Stimulated activated CD4-positive, alpha-beta T cell treated with anti-CD3 and anti-CD28 coated beads, Interleukin-12 subunit alpha, Interleukin-12 subunit beta, amount 100 ng/mL, for 24 hours (primary cell): ENCODE measurements around the gene OR2H2.

Experiments used
- DNase-seq, 2 experiments: peaks; one replicate each; pipeline ENCODE4 v3.0.0-alpha.2; 2020; ENCODE audit warnings: low read depth in 2 of 2

The OR2H2 gene

GRCh38 chr6:29584821-29585220, at the start of gene OR2H2:
TSS of gene OR2H2 (plus strand) at chr6:29585121. CDS start at chr6:29587945, 2,824 bp downstream.
- DNase-seq: no peak

DNA sequence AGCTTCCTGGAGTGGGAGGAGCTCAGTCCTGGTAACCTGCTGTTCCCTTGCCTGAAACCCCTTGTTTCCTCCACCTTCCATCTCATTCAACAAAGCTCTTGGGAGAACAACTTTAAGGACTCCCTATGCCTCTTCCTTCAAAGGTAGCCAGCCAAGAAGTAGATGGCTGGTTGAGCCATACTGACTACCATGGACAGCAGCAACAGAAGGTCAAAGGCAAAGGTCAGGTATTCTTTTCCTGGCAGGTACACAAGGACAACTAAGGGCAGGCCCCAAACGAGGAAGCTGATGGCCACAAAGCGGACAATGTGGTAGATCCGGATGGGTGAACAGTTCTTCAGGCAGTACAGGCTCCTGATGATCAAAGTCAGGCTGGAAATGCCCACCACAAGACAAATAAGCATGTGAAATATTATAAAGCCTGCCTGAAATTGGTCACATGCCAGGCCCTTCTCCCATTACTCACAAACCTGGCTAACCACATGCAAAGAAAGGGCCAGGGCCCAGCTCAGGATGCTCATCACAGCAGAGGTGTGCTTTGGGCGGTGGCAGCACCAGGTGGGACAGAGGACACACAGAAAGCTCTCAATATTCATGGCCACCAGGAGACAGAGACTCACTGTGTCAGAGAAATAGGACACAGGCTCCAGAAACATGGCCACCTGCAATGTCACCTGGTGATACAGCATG, 47.1 kb upstream of the OR2H2 start:
- DNase-seq: no peak

GRCh38 chr6:29547573-29547972, 37.3 kb upstream of the OR2H2 start:
- DNase-seq: no peak

- DNase-seq: no peak
Measured at GRCh38 chr6:29552512-29553051, 32.3 kb upstream of the OR2H2 start.

DNA sequence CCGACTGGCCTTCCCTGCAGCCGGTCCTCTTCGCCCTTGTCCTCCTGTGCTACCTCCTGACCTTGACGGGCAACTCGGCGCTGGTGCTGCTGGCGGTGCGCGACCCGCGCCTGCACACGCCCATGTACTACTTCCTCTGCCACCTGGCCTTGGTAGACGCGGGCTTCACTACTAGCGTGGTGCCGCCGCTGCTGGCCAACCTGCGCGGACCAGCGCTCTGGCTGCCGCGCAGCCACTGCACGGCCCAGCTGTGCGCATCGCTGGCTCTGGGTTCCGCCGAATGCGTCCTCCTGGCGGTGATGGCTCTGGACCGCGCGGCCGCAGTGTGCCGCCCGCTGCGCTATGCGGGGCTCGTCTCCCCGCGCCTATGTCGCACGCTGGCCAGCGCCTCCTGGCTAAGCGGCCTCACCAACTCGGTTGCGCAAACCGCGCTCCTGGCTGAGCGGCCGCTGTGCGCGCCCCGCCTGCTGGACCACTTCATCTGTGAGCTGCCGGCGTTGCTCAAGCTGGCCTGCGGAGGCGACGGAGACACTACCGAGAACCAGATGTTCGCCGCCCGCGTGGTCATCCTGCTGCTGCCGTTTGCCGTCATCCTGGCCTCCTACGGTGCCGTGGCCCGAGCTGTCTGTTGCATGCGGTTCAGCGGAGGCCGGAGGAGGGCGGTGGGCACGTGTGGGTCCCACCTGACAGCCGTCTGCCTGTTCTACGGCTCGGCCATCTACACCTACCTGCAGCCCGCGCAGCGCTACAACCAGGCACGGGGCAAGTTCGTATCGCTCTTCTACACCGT, 31.5 kb upstream of the OR2H2 start:
- no peak for DNase-seq

- DNase-seq: no peak
Measured at GRCh38 chr6:29554764-29555163, 30.2 kb upstream of the OR2H2 start.

DNA sequence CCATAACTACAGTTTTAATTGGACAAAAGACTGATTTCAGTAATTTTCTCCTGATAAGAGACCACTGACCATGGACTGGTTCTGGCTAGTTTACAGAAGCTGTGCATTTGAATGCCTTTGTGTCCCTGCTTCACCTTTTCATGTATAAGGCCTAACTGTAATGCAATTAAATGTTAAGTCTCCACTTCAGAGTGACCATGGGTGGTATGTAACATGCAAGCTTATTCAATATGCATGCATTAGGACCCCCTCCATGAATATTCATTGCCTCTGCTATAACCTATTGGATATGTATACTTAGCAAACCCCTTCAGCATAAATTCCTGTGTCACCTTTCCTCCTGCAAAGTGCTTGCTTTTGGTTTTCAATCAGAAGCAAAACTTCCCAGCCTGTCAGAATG, 27.6 kb upstream of the OR2H2 start:
- DNase-seq: no peak

GRCh38 chr6:29558439-29559079, 26.4 kb upstream of the OR2H2 start:
- no peak for DNase-seq

DNA sequence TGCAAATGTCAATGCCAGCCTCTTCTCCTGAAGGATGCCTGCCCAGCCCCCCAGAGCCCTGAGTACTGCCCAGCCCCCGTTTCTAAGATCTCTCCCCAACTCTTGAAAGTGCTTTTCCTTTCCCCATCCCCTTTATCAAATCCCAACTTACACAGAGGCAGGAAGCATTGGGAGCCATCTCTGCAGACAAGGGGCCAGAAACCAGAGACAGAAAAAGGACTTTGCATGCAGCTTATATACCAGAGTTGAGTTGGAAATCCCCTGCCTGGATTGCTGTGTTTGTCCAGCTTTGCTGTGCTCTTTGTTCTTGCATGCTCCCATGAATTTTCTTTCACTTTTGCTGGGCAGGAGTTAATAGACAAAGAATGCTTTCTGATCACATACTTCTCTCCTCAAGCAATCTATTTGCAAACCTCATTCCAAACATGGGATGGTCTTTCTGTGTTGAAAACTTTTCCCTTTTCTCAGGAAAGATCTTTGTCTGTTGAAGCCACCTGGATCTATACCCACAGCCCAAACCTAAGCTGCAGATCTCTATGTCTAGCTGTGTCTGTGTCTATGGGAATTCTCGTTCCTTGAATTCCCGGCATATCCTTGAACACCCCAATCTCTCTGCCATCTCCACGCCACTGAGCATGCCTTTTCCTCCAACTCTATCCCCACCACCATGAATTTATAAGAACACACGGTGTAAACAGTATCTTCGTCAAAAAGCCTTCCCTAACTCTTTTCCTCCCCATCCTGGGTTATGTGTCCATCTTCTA, 25.2 kb upstream of the OR2H2 start, which contains the start of gene UBD:
Gene UBD (minus strand): TSS at position 209 of the 764 bp plus-strand sequence. CDS start 31 bp downstream, at position 178.
- DNase-seq: no peak

DNA sequence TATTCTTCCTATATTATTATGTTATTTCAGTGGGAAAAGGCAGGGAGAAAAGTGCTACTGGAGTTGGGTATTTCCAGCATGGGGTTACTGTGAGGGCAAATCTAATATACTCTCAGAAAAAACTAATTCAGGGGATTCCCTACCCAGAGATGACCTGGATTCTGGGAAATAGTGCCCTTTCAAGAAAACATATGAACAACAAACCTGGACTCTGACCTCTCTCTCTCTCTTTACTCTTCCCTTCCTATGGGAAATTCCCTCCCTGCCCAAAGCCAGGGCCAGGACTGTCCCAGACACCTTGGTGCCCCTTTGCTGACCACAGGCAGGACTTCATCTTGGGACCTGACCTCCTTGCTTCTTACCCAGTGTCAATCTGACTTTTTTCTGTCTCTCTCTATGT, 23.8 kb upstream of the OR2H2 start:
- no peak for DNase-seq

DNA sequence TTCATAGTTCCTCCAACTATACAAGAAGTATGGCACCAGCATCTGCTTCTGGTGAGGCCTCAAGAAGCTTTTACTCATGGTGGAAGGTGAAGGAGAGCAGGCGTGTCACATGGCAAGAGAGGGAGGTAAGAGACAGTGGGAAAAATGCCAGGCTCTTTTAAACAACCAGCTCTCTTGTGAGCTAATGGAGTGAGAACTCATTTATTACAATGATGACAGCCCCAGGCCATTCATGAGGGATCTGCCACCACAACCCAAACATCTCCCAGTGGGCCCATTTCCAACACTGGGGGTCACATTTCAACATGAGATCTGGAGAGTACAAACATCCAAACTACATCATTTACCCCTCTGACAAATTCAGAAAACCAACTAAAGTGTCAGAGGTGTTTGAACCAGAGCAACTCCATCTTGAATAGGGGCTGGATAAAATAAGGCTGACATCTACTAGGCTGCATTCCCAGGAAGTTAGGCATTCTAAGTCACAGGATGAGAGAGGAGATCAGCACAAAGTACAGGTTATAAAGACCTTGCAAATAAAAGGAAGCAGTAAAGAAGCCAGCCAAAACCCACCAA, 23.2 kb upstream of the OR2H2 start:
- DNase-seq: no peak

GRCh38 chr6:29563435-29563965, 21.4 kb upstream of the OR2H2 start:
- no peak for DNase-seq

- DNase-seq: no peak
Measured at GRCh38 chr6:29564875-29565274, 20.0 kb upstream of the OR2H2 start.

DNA sequence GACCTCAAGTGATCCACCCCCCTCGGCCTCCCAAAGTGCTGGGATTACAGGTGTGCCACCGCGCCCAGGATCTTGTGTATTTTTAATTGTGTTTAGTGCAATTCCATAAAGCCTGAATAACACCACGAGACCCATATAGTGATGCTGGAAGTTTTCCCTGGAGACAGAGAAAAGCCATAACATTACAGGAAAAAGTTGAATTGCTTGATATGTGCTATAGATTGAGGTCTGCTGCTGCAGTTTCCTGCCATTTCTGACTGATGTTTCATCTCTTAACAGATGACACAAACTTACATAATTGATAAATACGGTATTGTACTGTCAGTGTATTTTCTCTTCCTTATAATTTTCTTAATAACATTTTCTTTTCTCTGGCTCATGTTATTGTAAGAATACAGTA, 18.1 kb upstream of the OR2H2 start:
- no peak for DNase-seq

DNA sequence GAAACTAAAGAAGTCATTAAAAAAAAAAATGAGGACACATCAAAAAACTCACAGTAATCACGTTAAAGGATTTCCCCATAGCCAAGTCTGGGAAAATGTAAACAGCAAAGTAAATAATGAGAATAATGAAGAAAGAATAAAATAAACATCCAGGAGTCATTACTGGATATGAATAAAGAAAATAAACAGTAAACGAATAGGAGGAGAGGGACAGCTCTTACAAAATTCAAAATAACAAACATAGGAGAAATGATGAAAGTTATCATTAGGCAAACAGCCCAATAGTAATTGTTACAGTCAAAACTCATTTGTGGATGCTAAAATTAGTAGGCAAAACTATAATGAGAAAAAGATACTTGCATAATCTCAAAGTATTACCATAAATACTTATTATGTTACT, 17.4 kb upstream of the OR2H2 start:
- no peak for DNase-seq

DNA sequence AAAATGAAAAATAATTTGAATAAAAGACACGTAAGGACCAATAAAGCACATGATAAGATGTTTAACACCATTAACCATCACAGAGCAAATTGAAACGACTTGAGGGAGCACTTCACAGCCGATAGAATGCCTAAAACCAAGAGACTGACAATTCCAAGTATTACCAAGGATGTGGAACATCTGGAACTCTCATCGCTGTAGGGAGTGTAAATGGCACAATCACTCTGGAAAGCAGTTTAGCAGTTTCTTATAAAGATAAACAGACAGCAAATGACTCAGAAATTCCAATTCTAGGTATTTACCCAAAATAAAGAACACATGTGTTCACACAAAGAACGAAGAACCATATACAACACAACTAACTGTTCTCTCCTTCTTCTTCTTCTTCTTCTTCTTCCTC, 16.9 kb upstream of the OR2H2 start:
- no peak for DNase-seq

- no peak for DNase-seq
Measured at GRCh38 chr6:29576056-29576455, 8.9 kb upstream of the OR2H2 start.

GRCh38 chr6:29577544-29577943, 7.4 kb upstream of the OR2H2 start:
- no peak for DNase-seq

GRCh38 chr6:29589423-29590048, 4.6 kb downstream of the OR2H2 start:
- DNase-seq: peak; percentile 15 to 53

DNA sequence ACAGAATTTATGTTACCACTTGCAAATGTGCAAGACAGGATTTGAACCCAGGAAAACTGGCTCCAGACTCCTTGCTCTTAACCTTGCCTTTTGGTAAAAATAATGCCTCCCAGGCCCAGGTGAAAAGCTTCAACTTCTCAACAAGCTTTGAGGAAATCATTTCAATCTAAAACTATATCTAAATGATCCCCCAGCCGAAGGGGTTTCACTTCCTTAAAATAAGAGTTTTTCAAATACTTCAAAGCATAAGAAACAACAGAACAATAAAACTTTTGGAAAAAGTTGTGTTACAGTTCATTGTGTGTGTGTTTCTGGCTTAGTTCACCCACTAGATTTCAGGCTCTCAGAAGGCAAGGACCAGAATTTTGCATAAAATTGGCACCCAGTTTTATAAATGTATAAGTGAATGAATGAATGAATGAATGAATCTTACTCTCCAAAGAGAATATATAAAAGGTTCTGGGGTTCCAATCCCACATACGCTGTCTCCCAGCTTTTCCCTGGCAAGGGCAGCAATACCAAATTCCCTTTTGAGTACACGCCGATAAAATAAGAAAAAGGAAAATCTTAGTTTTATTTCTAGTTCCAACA, 5.4 kb downstream of the OR2H2 start:
- no peak for DNase-seq
